ENCODE data around the gene BCDIN3D. TPM values are rescaled to one million over a fixed set of nuclear protein-coding genes. Genes with fewer than 3 reads are reported as not detected.

BCDIN3D gene
- total and polyA plus RNA-seq, 11 donors = 1.6 to 3.9 (median 2.3) TPM

GRCh38 chr12:49800421-49801140 is 42.3 kb downstream of the BCDIN3D start:
- Histone ChIP-seq H3K27ac (peak overlapping the region in 11 of 12 donors; percentile 17 to 87 (median 69)), H3K9me3 (no peaks in the 10 kb centered on the region), H3K27me3 (no peaks in the 10 kb centered on the region), H3K36me3 (peaks cover 3 to 100% (median 95%) of the 10 kb centered on the region in 9 donors), H3K4me1 (peaks cover 0 to 22% (median 13%) of the 10 kb centered on the region in 12 donors), H3K4me3 (no peak overlapping the region)
- DNase-seq (no peak), ATAC-seq (peak; percentile 40 to 73 (median 61))
- intact Hi-C loops (cut with DNase I) = loop anchor here in 1 of 10 donors (1.0 kb wide), 1 partner anchor 22 kb away; no protein-coding TSS in a partner anchor
- TF ChIP-seq, protein P1, sequence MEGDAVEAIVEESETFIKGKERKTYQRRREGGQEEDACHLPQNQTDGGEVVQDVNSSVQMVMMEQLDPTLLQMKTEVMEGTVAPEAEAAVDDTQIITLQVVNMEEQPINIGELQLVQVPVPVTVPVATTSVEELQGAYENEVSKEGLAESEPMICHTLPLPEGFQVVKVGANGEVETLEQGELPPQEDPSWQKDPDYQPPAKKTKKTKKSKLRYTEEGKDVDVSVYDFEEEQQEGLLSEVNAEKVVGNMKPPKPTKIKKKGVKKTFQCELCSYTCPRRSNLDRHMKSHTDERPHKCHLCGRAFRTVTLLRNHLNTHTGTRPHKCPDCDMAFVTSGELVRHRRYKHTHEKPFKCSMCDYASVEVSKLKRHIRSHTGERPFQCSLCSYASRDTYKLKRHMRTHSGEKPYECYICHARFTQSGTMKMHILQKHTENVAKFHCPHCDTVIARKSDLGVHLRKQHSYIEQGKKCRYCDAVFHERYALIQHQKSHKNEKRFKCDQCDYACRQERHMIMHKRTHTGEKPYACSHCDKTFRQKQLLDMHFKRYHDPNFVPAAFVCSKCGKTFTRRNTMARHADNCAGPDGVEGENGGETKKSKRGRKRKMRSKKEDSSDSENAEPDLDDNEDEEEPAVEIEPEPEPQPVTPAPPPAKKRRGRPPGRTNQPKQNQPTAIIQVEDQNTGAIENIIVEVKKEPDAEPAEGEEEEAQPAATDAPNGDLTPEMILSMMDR (IDR thresholded peaks at IDR 0.05) = no peak
- 57 to 65% (median 63%) methylated on average over 8 to 11 of the region's 11 CpGs for WGBS, 4 donors

- ATAC-seq (no peak), DNase-seq (no peak)
- Histone ChIP-seq H3K4me3 (no peak overlapping the region), H3K36me3 (peaks cover 0 to 97% (median 83%) of the 10 kb centered on the region in 9 donors), H3K9me3 (no peaks in the 10 kb centered on the region), H3K27me3 (no peaks in the 10 kb centered on the region), H3K27ac (no peak overlapping the region), H3K4me1 (peaks cover 0 to 22% (median 13%) of the 10 kb centered on the region in 12 donors)
- intact Hi-C loops (cut with DNase I) = loop anchor here in 1 of 10 donors (10.0 kb wide), 1 partner anchor 156 kb away; the partner anchor contains the start of gene AQP2
- TF ChIP-seq POLR2A (IDR thresholded peaks at IDR 0.05) = no peak
- TF ChIP-seq, protein P1 (IDR thresholded peaks at IDR 0.05) = no peak
- 92 to 96% (median 93%) methylated on average over 2 of the region's 2 CpGs for WGBS, 4 donors
Measured at GRCh38 chr12:49798934-49799333, 44.0 kb downstream of the BCDIN3D start.

DNA sequence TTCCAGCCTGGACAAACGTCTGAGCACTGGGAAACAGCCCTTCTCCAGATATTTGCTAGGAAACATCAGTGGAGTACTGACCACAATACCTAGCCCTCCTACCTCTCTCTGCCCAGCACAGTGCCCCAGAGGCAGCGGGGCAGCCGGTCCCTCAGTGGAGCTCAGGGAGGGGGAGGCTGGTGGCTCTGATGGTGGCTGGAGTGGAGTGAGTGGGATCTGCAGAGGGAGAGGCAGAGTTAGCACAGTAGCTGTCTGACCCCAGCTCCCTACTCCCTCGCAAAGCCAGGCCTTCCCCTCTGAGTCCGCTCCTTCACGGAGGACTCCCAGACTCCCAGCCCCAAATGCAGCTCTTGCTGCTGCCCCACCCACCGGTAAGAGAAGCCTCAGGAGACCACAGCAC is 44.7 kb downstream of the BCDIN3D start:
- TF ChIP-seq POLR2A (IDR thresholded peaks at IDR 0.05) = no peak
- TF ChIP-seq, protein P1 (IDR thresholded peaks at IDR 0.05) = no peak
- Histone ChIP-seq H3K4me1 (peaks cover 0 to 22% (median 13%) of the 10 kb centered on the region in 12 donors), H3K9me3 (no peaks in the 10 kb centered on the region), H3K36me3 (peaks cover 0 to 97% (median 77%) of the 10 kb centered on the region in 9 donors), H3K27me3 (no peaks in the 10 kb centered on the region), H3K27ac (peak overlapping the region in 1 of 12 donors; percentile 20), H3K4me3 (no peak overlapping the region)
- no peak for DNase-seq
- no peak for ATAC-seq
- intact Hi-C loops (cut with DNase I) = loop anchor here in 1 of 10 donors (10.0 kb wide), 1 partner anchor 157 kb away; the partner anchor contains the start of gene AQP2
- 80 to 89% (median 85%) methylated on average over 7 of the region's 7 CpGs for WGBS, 4 donors

GRCh38 chr12:49797449-49797776 is 45.5 kb downstream of the BCDIN3D start:
- no peaks in the 10 kb centered on the region for H3K9me3 ChIP-seq
- H3K36me3 ChIP-seq = peaks cover 0 to 93% (median 78%) of the 10 kb centered on the region in 9 donors
- H3K4me1 ChIP-seq = peaks cover 0 to 22% (median 13%) of the 10 kb centered on the region in 12 donors
- ATAC-seq (no peak), DNase-seq (no peak)
- no peak for TF ChIP-seq POLR2A (IDR thresholded peaks at IDR 0.05)
- H3K27ac ChIP-seq = peak overlapping the region in 1 of 12 donors; percentile 20
- no peak overlapping the region for H3K4me3 ChIP-seq
- intact Hi-C loops (cut with DNase I) = loop anchor here in 1 of 10 donors (10.0 kb wide), 1 partner anchor 157 kb away; the partner anchor contains the start of gene AQP2
- 73 to 83% (median 75%) methylated on average over 2 of the region's 2 CpGs for WGBS, 4 donors
- H3K27me3 ChIP-seq = no peaks in the 10 kb centered on the region

Data from heart left ventricle (tissue), 16 donors.